HG03521 (cell line): ENCODE data around the gene ACOT8.

Experiments used
- ATAC-seq: cut with Tn5 transposase; IDR thresholded peaks from one replicate; pipeline ENCODE4 v1.9.1; 2021; ENCODE audit warnings: mild to moderate bottlenecking, moderate library complexity; ENCODE audit not compliant: unreplicated experiment

ACOT8 gene

GRCh38 chr20:45857882-45858216, 657 bp upstream of the ACOT8 start:
- peak; percentile 7 for ATAC-seq

DNA sequence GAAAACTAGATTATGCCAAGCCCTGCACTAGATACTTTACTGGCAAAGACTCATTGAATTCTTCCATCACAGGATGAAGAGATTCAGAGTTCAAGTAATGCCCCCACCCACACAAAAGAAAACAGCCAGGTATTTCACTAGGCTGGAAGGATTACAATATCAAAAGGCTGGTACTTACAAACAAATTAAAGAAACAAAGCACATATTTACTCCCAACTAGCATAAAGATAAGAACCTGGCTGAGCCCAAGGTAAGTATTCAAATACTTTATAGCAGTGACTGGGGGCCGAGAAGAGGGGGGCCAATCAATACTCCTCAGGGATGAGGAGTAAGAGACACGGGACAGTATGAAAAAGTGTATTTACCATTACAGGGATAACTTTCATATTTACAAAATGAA, 3.7 kb downstream of the ACOT8 start:
- no peak for ATAC-seq

- no peak for ATAC-seq
Measured at GRCh38 chr20:45852326-45852725, 4.9 kb downstream of the ACOT8 start.

GRCh38 chr20:45851501-45851900, 5.7 kb downstream of the ACOT8 start:
- ATAC-seq, result no peak

DNA sequence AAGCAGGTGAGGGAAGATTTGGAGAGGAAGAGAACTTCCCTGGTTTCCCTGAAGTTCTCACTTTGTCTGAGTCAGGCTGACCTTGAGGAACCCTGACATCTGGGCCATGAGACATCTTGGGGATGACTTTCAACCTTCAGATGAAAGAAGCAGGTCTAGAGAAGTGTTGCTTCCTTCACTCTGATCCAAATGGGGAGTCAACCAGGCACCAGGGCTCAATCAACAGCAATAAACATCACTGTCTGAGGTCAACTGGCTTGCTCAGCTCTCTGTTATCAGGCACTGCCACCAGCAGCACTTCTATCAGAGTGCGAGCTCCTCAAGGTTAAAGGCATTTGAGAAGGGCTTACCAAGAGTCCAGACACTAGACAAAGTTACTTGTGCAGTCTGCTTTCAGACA, 6.3 kb downstream of the ACOT8 start:
- ATAC-seq, result no peak

DNA sequence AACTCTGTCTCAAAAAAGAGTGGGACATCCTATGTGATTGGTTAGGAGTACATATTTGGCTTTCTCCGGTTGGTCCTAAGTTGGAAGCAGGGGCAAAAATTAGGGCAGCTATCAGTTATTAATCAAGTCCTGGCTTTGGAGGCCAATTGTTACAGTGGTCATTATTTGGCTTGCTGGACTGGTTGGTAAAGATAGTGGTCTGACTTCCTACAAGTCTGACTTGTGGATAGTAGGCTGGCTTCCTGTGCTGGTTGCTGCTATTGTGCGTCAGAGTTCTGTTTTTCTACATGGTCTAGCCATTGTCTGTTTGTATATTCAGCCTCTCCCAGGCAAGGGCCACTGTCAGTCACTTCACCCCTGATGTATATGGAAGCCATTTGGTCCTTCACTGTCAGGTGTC, 7.0 kb downstream of the ACOT8 start:
- no peak for ATAC-seq

GRCh38 chr20:45848969-45849582, 8.1 kb downstream of the ACOT8 start:
- ATAC-seq, result no peak

DNA sequence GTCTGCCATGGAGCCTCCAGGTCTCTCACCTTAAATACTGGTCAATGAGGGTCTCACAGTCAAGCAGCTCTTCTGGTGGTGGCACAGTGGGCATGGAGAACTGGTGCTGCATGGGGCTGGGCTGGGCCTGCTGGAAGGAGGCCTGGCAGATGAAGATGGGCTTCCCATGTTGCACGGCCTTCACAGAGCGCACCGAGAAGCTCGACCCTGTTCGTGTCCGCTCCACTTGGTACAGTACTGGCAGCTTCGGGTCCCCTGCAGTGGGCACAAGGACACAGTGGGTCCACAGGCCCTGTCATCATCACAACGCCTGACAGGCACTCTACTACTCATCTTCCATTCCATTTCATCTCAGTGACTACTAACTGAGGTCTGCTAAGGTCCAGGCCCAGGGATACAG, 8.8 kb downstream of the ACOT8 start:
- no peak for ATAC-seq

DNA sequence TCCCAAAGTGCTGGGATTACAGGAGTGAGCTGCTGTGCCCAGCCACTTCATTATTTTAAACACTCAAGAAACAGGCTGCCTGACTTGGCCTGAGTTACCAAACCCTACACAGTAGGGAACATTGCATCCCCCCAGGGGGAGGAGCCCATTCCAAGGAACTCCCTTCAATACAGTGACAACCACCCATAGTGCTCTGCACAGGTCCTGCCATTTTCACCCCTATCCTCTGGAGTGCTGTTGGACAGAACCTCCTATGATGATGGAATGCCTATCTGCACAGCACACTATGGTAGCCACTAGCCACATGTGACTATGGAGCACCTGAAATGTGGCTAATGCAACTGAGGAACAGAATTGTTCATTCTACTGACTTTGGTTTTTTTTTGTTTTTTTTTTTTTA, 11.7 kb downstream of the ACOT8 start:
- no peak for ATAC-seq

GRCh38 chr20:45843506-45843905, 13.7 kb downstream of the ACOT8 start:
- ATAC-seq, result no peak

- ATAC-seq, result no peak
Measured at GRCh38 chr20:45842169-45842812, 14.9 kb downstream of the ACOT8 start.

DNA sequence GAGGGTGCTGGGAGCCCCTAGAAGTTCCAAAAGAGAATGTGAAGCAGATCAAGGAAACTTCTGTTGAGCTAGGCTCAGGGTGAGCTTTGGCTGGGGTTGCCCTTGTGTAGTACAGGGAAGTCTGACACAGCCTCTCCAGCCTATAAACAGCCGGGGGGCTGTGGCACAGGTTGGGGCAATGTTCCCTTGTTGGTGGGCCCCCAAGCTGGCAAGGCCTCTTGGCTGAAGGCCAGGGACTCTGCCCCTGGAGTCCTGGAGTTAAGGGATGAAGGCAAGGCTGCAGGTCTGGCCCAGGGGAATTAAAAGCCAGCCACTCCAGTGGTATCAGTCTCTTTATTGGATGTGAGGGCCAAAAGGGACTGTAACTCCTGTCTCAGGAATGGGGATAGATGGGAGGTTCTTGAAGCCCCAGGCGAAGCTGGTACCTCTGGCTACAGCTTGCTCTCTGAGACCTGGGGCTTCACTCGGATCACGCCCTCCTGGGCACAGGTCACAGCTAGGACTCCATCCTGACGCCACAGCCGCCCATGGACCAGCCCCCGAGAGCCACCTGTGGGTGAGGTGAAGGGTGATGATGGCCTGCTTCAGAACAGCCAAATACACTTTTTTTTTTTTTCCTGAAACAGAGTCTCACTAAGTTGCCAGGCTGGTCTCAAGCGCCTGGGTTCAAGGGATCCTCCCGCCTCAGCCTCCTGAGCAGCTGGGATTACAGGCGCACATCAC, 15.6 kb downstream of the ACOT8 start:
- no peak for ATAC-seq

GRCh38 chr20:45840700-45841198, 16.4 kb downstream of the ACOT8 start:
- no peak for ATAC-seq

GRCh38 chr20:45836841-45837240, 20.4 kb downstream of the ACOT8 start:
- no peak for ATAC-seq

- ATAC-seq, result no peak
Measured at GRCh38 chr20:45835825-45836224, 21.4 kb downstream of the ACOT8 start.

DNA sequence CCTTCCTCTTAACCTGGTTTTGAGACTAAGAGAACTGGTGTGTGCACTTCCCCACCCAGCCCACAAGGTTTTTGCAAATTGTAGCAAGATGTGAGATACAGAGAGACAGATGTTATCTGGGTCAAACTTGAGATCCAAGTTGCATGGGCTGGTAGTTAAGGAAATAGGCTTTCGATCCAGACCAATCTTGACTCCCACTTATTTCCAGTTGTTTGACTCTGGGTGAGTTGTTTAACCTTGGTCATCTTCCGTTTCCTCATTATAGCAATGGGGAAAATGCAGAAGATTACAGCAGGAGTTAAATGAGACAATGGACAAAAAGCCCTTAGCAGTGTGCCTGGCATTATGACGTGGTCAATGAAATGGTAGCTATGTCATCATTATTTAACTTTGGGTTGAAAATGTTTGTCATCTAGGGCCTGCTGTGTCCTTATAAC, 21.8 kb downstream of the ACOT8 start:
- no peak for ATAC-seq

- no peak for ATAC-seq
Measured at GRCh38 chr20:45834797-45835161, 22.4 kb downstream of the ACOT8 start.

GRCh38 chr20:45833883-45834796, 23.1 kb downstream of the ACOT8 start:
- ATAC-seq, result peak; percentile 27

DNA sequence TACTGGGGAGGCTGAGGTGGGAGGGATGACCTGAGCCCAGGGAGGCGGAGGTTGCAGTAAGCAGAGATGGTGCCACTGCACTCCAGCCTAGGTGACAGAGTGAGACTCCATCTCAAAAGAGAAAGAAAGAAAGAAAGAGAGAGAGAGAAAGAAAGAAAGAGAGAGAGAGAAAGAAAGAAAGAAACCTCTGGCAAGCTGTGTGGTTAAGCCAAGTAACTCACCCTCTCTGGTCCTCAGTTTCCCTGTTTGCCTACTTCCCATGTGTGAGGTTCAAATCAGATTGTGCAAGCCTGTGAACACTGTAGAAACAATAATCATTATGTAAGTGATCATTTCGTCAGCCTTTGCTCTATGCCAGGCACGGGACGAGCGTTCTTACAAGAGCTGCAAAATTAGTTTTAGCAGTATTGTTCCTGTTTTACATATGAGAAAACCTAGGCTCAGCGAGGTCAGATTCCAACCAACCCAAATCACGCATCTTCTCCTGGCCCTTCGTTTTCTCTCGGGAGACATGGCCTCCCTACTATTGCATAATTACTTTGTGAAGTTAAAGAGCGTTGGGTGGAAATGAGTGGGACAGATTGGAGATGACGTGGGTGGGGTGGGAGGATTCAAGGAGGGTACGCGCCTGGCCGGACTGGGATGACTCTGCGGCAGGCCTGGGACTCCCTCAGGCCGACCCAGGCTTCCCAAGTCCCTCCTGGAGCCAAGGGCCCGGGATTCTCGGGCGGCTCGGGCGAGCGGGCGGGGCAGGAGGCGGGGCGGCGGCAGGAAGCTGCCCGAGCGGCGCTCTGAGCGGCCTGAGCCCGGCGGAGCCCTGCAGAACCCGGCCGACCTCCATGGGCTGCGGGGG, 23.9 kb downstream of the ACOT8 start, which contains the start of gene SNX21:
TSS of gene SNX21 (plus strand) at position 770 of the 853 bp plus-strand sequence. CDS start 121 bp downstream, outside the sequence.
- peak; percentile 46 for ATAC-seq

- ATAC-seq, result no peak
Measured at GRCh38 chr20:45832619-45833018, 24.6 kb downstream of the ACOT8 start.
